ENCODE measurements around the gene GGACT. TPM values are rescaled to one million over a fixed set of nuclear protein-coding genes. Genes with fewer than 3 reads are reported as not detected.

GGACT gene
- total and polyA plus RNA-seq, 2 of the 8 experiments (the other 6 are each of a cell fraction or from before 2014, with no cell fraction given), result 1.1 to 1.5 TPM

DNA sequence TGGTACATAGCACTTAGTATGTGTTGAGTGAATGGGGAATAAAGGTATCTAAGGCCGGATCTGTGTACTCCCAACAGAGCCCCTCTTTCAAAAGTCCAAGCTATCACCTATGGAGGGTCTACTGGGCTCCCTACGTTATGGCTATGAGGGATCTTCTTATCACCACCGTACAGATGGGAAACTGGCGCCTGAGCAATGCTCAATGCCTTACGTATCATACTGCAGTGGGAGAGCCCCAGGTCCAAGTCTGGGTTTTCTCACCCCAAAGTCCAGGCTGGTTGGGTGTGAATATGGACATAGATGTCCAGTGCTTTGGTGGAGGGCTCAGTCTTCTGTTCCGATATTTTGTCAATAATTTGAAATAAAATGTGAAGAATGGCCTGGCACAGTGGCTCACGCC lies 13.1 kb upstream of the GGACT start:
- POLR2A ChIA-PET (ENCODE audit: partially characterized antibody), result no interaction called here
- no peak overlapping the region for H2BK12ac ChIP-seq (ENCODE audit: low read depth, low read length)
- no peak overlapping the region for H3K18ac ChIP-seq (ENCODE audit: extremely low read depth, low read length)
- H3K56ac ChIP-seq (replicated peaks; ENCODE audit: insufficient read length, low read depth, low read length), result no peak overlapping the region
- no peak overlapping the region for H3K27ac ChIP-seq (ENCODE audit: low read depth, low read length)
- WGBS, 2 experiments (ENCODE audit: extremely low coverage in 1 of 2, insufficient coverage in 1 of 2, insufficient read length in 1 of 2, insufficient replicate concordance in 2 of 2, low coverage in 1 of 2, low lambda C conversion rate in 2 of 2, missing lambda C conversion rate in 1 of 2), result 94% methylated on average over 7 of the region's 7 CpGs; no CpG with 5 or more reads in 1 of the 2 experiments
- no peaks in the 10 kb centered on the region for H3K27me3 ChIP-seq (replicated peaks in 1 of 4; ENCODE audit: control insufficient read depth in 3 of 4, extremely low read depth in 1 of 4, insufficient read depth in 3 of 4, low read length in 3 of 4)
- CTCF ChIA-PET (ENCODE audit: partially characterized antibody), result interaction anchor here (1.1 kb wide), 1 partner anchor 14 kb away, joined by 3 read pairs; no protein-coding TSS in a partner anchor
- no peak overlapping the region for H3K4ac ChIP-seq (replicated peaks; ENCODE audit: insufficient read length, low read depth, low read length)
- H2AFZ ChIP-seq (ENCODE audit: low read length), result no peak overlapping the region
- no peak overlapping the region for H3K23ac ChIP-seq (ENCODE audit: insufficient read length)
- FAIRE-seq (no peak), DNase-seq (ENCODE audit: low read depth in 1 of 2, low spot score in 2 of 2) (no peak)
- no peak overlapping the region for H3K4me2 ChIP-seq (ENCODE audit: insufficient read depth in 1 of 2, low read depth in 2 of 2, low read length in 2 of 2)
- no peak overlapping the region for H3K9ac ChIP-seq (replicated peaks in 1 of 4; ENCODE audit: extremely low read depth in 1 of 4, low read depth in 3 of 4, low read length in 3 of 4)
- no peaks in the 10 kb centered on the region for H3K79me2 ChIP-seq (ENCODE audit: control insufficient read depth in 1 of 2, insufficient read depth in 2 of 2, low read length in 2 of 2)
- no peak overlapping the region for H4K8ac ChIP-seq (ENCODE audit: extremely low read depth, insufficient read depth, low read length)
- H3K36me3 ChIP-seq (ENCODE audit: control insufficient read depth in 2 of 4, insufficient read depth in 4 of 4, low read length in 3 of 4), result no peaks in the 10 kb centered on the region
- no peak overlapping the region for H2BK20ac ChIP-seq (ENCODE audit: low read length)
- no peak overlapping the region for H3K4me3 ChIP-seq (ENCODE audit: extremely low read depth in 1 of 4, insufficient read depth in 2 of 4, low read depth in 3 of 4, low read length in 4 of 4)
- H3K23me2 ChIP-seq (ENCODE audit: low read depth, low read length), result no peaks in the 10 kb centered on the region
- no peaks in the 10 kb centered on the region for H3K9me3 ChIP-seq (ENCODE audit: insufficient read depth in 2 of 2, low read depth in 1 of 2, low read length in 1 of 2)
- no peaks in the 10 kb centered on the region; a peak in 1 of 7 replicates for H3K4me1 ChIP-seq (replicated peaks in 1 of 4; ENCODE audit: control insufficient read depth in 3 of 4, insufficient read depth in 4 of 4, low read length in 3 of 4)
- H3K14ac ChIP-seq (ENCODE audit: insufficient read length), result no peak overlapping the region
- H2BK15ac ChIP-seq (ENCODE audit: low read length), result no peak overlapping the region
- no peak overlapping the region for H2BK5ac ChIP-seq (ENCODE audit: low read depth, low read length)
- no peak overlapping the region for H2AK5ac ChIP-seq (ENCODE audit: low read depth, low read length)
- no peak overlapping the region for H4K91ac ChIP-seq (replicated peaks; ENCODE audit: insufficient read length, low read length)
- H3K79me1 ChIP-seq (ENCODE audit: low read depth, low read length), result no peaks in the 10 kb centered on the region
- no peak overlapping the region for H2BK120ac ChIP-seq (replicated peaks; ENCODE audit: low read depth, low read length)
- H4K20me1 ChIP-seq (replicated peaks in 1 of 2; ENCODE audit: control insufficient read depth in 1 of 2, insufficient read depth in 2 of 2, low read length in 2 of 2), result no peaks in the 10 kb centered on the region
- TF ChIP-seq CBX8 (IDR thresholded peaks at IDR 0.05; ENCODE audit: borderline replicate concordance, low read depth, low read length), result no peak
- TF ChIP-seq JUND (IDR thresholded peaks at IDR 0.05; ENCODE audit: low read length), result no peak
- TF ChIP-seq KDM4A (IDR thresholded peaks at IDR 0.05; ENCODE audit: low read depth, low read length, severe bottlenecking), result no peak
- no peak for TF ChIP-seq BRCA1 (IDR thresholded peaks at IDR 0.05; ENCODE audit: low read depth, low read length)
- no peak for TF ChIP-seq CHD1 (IDR thresholded peaks at IDR 0.05; ENCODE audit: low read depth, low read length)
- TF ChIP-seq SIRT6 (IDR thresholded peaks at IDR 0.05; ENCODE audit: low read length), result no peak
- no peak for TF ChIP-seq TCF12 (IDR thresholded peaks at IDR 0.05; ENCODE audit: low read depth, low read length)
- TF ChIP-seq TEAD4 (IDR thresholded peaks at IDR 0.05; ENCODE audit: low read depth, low read length), result no peak
- H4K5ac ChIP-seq (ENCODE audit: insufficient read length, low read depth, low read length), result no peak overlapping the region

Data from H1 (cell line).